ENCODE measurements around the gene SELENOM.

Gene SELENOM

GRCh38 chr22:31122196-31122531, 14.8 kb upstream of the SELENOM start:
- H3K27ac ChIP-seq (ENCODE audit: low read depth, low read length): no peak overlapping the region
- H3F3A ChIP-seq (ENCODE audit: insufficient read depth): no peaks in the 10 kb centered on the region
- no peak overlapping the region for H3K4me3 ChIP-seq (ENCODE audit: insufficient read depth, low read length, poor library complexity, severe bottlenecking)
- H2AFZ ChIP-seq (ENCODE audit: low read depth, low read length, severe bottlenecking): no peak overlapping the region
- H3K9ac ChIP-seq (ENCODE audit: low read length): no peak overlapping the region
- H3K27me3 ChIP-seq (ENCODE audit: low read length): no peaks in the 10 kb centered on the region
- no peaks in the 10 kb centered on the region for H3K9me2 ChIP-seq (replicated peaks; ENCODE audit: insufficient read depth, low read length)
- no peaks in the 10 kb centered on the region for H3K79me2 ChIP-seq (ENCODE audit: insufficient read depth, low read length)
- no peaks in the 10 kb centered on the region for H3K9me3 ChIP-seq (ENCODE audit: insufficient read depth, low read length)
- H4K20me1 ChIP-seq (ENCODE audit: low read depth, low read length): no peaks in the 10 kb centered on the region
- H3K4me2 ChIP-seq (ENCODE audit: low read depth, low read length, poor library complexity, severe bottlenecking): no peak overlapping the region
- TF ChIP-seq CTCF (IDR thresholded peaks at IDR 0.05; ENCODE audit: insufficient read depth, low read length, poor library complexity, severe bottlenecking) (no peak), EZH2phosphoT487 (conservative IDR thresholded peaks at IDR 0.05; ENCODE audit: low read length) (no peak)
- H3K36me3 ChIP-seq (ENCODE audit: low read length): no peaks in the 10 kb centered on the region

- Histone ChIP-seq H3K27ac (ENCODE audit: low read depth, low read length) (no peak overlapping the region), H3F3A (ENCODE audit: insufficient read depth) (no peaks in the 10 kb centered on the region), H3K9ac (ENCODE audit: low read length) (no peak overlapping the region), H4K20me1 (ENCODE audit: low read depth, low read length) (no peaks in the 10 kb centered on the region), H3K27me3 (ENCODE audit: low read length) (no peaks in the 10 kb centered on the region), H3K9me3 (ENCODE audit: insufficient read depth, low read length) (no peaks in the 10 kb centered on the region), H2AFZ (ENCODE audit: low read depth, low read length, severe bottlenecking) (no peak overlapping the region), H3K79me2 (ENCODE audit: insufficient read depth, low read length) (no peaks in the 10 kb centered on the region), H3K4me2 (ENCODE audit: low read depth, low read length, poor library complexity, severe bottlenecking) (no peak overlapping the region), H3K4me3 (ENCODE audit: insufficient read depth, low read length, poor library complexity, severe bottlenecking) (no peak overlapping the region), H3K9me2 (replicated peaks; ENCODE audit: insufficient read depth, low read length) (no peaks in the 10 kb centered on the region), H3K36me3 (ENCODE audit: low read length) (no peaks in the 10 kb centered on the region)
- no peak for TF ChIP-seq CTCF (IDR thresholded peaks at IDR 0.05; ENCODE audit: insufficient read depth, low read length, poor library complexity, severe bottlenecking)
- TF ChIP-seq EZH2phosphoT487 (conservative IDR thresholded peaks at IDR 0.05; ENCODE audit: low read length): no peak
Observed at GRCh38 chr22:31121403-31121802, 14.0 kb upstream of the SELENOM start.

- Histone ChIP-seq H3K9ac (ENCODE audit: low read length) (no peak overlapping the region), H3K36me3 (ENCODE audit: low read length) (no peaks in the 10 kb centered on the region), H3F3A (ENCODE audit: insufficient read depth) (no peaks in the 10 kb centered on the region), H3K27me3 (ENCODE audit: low read length) (no peaks in the 10 kb centered on the region), H3K9me3 (ENCODE audit: insufficient read depth, low read length) (no peaks in the 10 kb centered on the region), H3K79me2 (ENCODE audit: insufficient read depth, low read length) (no peaks in the 10 kb centered on the region), H3K9me2 (replicated peaks; ENCODE audit: insufficient read depth, low read length) (no peaks in the 10 kb centered on the region), H4K20me1 (ENCODE audit: low read depth, low read length) (no peaks in the 10 kb centered on the region), H3K4me2 (ENCODE audit: low read depth, low read length, poor library complexity, severe bottlenecking) (no peak overlapping the region), H3K4me3 (ENCODE audit: insufficient read depth, low read length, poor library complexity, severe bottlenecking) (no peak overlapping the region), H3K27ac (ENCODE audit: low read depth, low read length) (no peak overlapping the region), H2AFZ (ENCODE audit: low read depth, low read length, severe bottlenecking) (no peak overlapping the region)
- TF ChIP-seq CTCF (IDR thresholded peaks at IDR 0.05; ENCODE audit: insufficient read depth, low read length, poor library complexity, severe bottlenecking): no peak
- TF ChIP-seq EZH2phosphoT487 (conservative IDR thresholded peaks at IDR 0.05; ENCODE audit: low read length): no peak
Observed at GRCh38 chr22:31120642-31121041, 13.3 kb upstream of the SELENOM start.

GRCh38 chr22:31120230-31120629, 12.9 kb upstream of the SELENOM start:
- Histone ChIP-seq H3K9me2 (replicated peaks; ENCODE audit: insufficient read depth, low read length) (no peaks in the 10 kb centered on the region), H3K36me3 (ENCODE audit: low read length) (no peaks in the 10 kb centered on the region), H2AFZ (ENCODE audit: low read depth, low read length, severe bottlenecking) (no peak overlapping the region), H4K20me1 (ENCODE audit: low read depth, low read length) (no peaks in the 10 kb centered on the region), H3K4me2 (ENCODE audit: low read depth, low read length, poor library complexity, severe bottlenecking) (no peak overlapping the region), H3F3A (ENCODE audit: insufficient read depth) (no peaks in the 10 kb centered on the region), H3K9me3 (ENCODE audit: insufficient read depth, low read length) (no peaks in the 10 kb centered on the region), H3K9ac (ENCODE audit: low read length) (no peak overlapping the region), H3K27ac (ENCODE audit: low read depth, low read length) (no peak overlapping the region), H3K79me2 (ENCODE audit: insufficient read depth, low read length) (no peaks in the 10 kb centered on the region), H3K4me3 (ENCODE audit: insufficient read depth, low read length, poor library complexity, severe bottlenecking) (no peak overlapping the region), H3K27me3 (ENCODE audit: low read length) (no peaks in the 10 kb centered on the region)
- TF ChIP-seq CTCF (IDR thresholded peaks at IDR 0.05; ENCODE audit: insufficient read depth, low read length, poor library complexity, severe bottlenecking) (no peak), EZH2phosphoT487 (conservative IDR thresholded peaks at IDR 0.05; ENCODE audit: low read length) (no peak)
